MM.1S (cell line): ENCODE results near the gene RABGAP1L.

ENCODE experiments used
- EZH2 ChIP-seq: fragments of 300-600 bp; sonication (generic); optimal IDR thresholded peaks from 2 replicates; pipeline ENCODE3; 2017; ENCODE audit warnings: low read depth, mild to moderate bottlenecking, antibody characterized with exemption, low read length, mixed read lengths
- TF ChIP-seq, protein P1 (sequence below): fragments of 300-600 bp; sonication (generic); IDR thresholded peaks from 2 replicates; pipeline ENCODE4 v1.5.1; 2016; ENCODE audit warnings: antibody characterized with exemption, low read length, mixed read lengths

DNA sequence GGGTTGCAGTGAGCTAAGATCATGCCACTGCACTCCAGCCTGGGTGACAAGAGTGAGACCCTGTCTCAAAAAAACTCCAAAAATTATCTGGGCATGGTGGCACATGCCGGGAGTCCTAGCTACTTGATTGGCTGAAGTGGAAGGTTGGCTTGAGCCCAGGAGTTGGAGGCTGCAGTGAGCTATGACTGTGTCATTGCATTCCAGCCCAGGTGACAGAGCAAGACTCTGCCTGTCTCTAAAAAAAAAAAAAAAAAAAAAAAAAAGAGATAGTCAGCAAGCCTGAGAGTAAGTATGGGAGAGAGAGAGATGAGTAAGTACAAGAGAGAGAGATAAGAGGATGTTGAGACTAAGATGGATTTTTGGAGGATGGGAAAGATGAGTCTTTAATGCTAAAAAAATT lies 659.6 kb downstream of the RABGAP1L start:
- TF ChIP-seq, protein P1, sequence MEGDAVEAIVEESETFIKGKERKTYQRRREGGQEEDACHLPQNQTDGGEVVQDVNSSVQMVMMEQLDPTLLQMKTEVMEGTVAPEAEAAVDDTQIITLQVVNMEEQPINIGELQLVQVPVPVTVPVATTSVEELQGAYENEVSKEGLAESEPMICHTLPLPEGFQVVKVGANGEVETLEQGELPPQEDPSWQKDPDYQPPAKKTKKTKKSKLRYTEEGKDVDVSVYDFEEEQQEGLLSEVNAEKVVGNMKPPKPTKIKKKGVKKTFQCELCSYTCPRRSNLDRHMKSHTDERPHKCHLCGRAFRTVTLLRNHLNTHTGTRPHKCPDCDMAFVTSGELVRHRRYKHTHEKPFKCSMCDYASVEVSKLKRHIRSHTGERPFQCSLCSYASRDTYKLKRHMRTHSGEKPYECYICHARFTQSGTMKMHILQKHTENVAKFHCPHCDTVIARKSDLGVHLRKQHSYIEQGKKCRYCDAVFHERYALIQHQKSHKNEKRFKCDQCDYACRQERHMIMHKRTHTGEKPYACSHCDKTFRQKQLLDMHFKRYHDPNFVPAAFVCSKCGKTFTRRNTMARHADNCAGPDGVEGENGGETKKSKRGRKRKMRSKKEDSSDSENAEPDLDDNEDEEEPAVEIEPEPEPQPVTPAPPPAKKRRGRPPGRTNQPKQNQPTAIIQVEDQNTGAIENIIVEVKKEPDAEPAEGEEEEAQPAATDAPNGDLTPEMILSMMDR = no peak
- no peak for TF ChIP-seq EZH2
